ENCODE data around the gene FMN1. TPM values are rescaled to one million over a fixed set of nuclear protein-coding genes. Genes with fewer than 3 reads are reported as not detected.

Gene FMN1
- total and polyA plus RNA-seq, 7 donors = 3.0 to 19.9 (median 6.7) TPM

DNA sequence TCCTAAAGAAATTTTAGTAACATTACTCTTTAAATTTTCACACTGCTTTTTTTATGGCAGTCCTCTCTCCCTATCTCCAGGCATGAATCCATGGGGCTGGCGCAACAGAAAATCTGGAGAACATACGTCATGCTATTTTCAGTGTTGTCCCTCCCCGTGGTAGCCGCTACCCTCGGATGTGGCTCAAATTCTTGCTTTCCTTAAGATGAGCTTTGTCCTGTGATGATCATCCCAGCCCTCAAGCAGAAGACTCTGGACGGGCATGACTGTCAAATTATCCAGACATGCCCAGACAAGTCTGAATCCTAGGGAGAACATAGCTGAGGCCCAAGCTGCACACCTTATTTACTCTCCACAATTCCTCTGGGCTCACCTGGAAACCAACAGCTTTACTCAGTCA is 49.1 kb downstream of the FMN1 start:
- H3K27ac ChIP-seq = no peak overlapping the region
- intact Hi-C loops (cut with DNase I) = no loop called here
- 92 to 93% methylated on average over 6 of the region's 6 CpGs for WGBS, 2 donors
- no peak overlapping the region for H3K4me3 ChIP-seq
- no peaks in the 10 kb centered on the region for H3K27me3 ChIP-seq
- DNase-seq = no peak
- no peak for TF ChIP-seq EP300 (IDR thresholded peaks at IDR 0.05)
- no peak for TF ChIP-seq POLR2A (IDR thresholded peaks at IDR 0.05)
- H3K9me3 ChIP-seq = no peaks in the 10 kb centered on the region
- no peaks in the 10 kb centered on the region for H3K36me3 ChIP-seq
- H3K4me1 ChIP-seq = no peaks in the 10 kb centered on the region

DNA sequence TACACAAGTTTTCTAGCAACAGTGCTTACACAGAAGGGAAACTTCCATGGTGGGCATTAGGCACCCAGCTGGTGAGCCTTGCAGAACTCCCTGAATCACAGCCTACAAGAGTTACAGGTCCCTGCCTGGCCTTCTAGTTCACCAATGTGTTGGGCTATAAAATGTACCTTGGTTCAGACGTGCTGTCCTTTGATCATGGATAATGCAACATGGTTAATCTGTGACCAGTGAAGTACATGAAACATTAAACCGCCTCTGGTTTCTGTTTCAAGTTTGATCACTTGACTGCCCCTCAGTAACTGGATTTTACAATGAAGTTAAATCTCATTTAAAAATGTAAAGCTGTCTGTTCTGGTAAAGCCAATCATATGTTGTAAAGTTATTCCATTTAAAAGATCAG is 51.8 kb downstream of the FMN1 start:
- WGBS, 2 donors = 13 to 58% methylated on average over 2 of the region's 2 CpGs
- no peak for DNase-seq
- Histone ChIP-seq H3K9me3 (no peaks in the 10 kb centered on the region), H3K4me1 (no peaks in the 10 kb centered on the region), H3K4me3 (no peak overlapping the region), H3K27me3 (no peaks in the 10 kb centered on the region), H3K27ac (no peak overlapping the region), H3K36me3 (no peaks in the 10 kb centered on the region)
- intact Hi-C loops (cut with DNase I) = no loop called here
- TF ChIP-seq EP300 (IDR thresholded peaks at IDR 0.05) (no peak), POLR2AphosphoS5 (IDR thresholded peaks at IDR 0.05) (no peak), POLR2A (IDR thresholded peaks at IDR 0.05) (no peak)
- TF ChIP-seq, protein P1, sequence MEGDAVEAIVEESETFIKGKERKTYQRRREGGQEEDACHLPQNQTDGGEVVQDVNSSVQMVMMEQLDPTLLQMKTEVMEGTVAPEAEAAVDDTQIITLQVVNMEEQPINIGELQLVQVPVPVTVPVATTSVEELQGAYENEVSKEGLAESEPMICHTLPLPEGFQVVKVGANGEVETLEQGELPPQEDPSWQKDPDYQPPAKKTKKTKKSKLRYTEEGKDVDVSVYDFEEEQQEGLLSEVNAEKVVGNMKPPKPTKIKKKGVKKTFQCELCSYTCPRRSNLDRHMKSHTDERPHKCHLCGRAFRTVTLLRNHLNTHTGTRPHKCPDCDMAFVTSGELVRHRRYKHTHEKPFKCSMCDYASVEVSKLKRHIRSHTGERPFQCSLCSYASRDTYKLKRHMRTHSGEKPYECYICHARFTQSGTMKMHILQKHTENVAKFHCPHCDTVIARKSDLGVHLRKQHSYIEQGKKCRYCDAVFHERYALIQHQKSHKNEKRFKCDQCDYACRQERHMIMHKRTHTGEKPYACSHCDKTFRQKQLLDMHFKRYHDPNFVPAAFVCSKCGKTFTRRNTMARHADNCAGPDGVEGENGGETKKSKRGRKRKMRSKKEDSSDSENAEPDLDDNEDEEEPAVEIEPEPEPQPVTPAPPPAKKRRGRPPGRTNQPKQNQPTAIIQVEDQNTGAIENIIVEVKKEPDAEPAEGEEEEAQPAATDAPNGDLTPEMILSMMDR (IDR thresholded peaks at IDR 0.05) = no peak

DNA sequence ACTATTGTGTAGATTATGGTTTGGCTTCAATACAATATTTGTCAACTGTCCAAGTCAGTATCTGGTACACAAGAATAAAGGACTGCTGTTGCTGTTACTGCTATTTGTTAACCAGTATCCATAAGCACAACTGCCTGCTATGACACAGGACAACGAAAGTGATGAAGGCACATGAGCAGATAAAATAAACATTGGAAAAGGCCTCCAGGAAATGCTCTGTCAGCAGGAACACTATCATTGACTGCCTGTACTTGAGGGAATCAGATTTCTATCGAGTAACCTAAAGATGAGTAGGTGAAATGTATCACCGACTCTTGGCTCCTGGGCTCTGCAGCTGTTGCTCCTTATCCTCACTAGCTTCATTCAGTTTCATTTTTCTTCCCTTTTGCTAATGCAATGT is 56.5 kb downstream of the FMN1 start:
- 53 to 66% methylated on average over 3 of the region's 3 CpGs for WGBS, 2 donors
- intact Hi-C loops (cut with DNase I) = no loop called here
- no peak for DNase-seq
- TF ChIP-seq, protein P1 (IDR thresholded peaks at IDR 0.05) = no peak
- no peak for TF ChIP-seq POLR2A (IDR thresholded peaks at IDR 0.05)
- TF ChIP-seq EP300 (IDR thresholded peaks at IDR 0.05) = no peak
- H3K9me3 ChIP-seq = no peaks in the 10 kb centered on the region
- H3K36me3 ChIP-seq = no peaks in the 10 kb centered on the region
- H3K4me1 ChIP-seq = peaks cover 0 to 13% (median 5%) of the 10 kb centered on the region in 4 donors
- H3K27me3 ChIP-seq = no peaks in the 10 kb centered on the region
- H3K4me3 ChIP-seq = no peak overlapping the region
- no peak overlapping the region for H3K27ac ChIP-seq

DNA sequence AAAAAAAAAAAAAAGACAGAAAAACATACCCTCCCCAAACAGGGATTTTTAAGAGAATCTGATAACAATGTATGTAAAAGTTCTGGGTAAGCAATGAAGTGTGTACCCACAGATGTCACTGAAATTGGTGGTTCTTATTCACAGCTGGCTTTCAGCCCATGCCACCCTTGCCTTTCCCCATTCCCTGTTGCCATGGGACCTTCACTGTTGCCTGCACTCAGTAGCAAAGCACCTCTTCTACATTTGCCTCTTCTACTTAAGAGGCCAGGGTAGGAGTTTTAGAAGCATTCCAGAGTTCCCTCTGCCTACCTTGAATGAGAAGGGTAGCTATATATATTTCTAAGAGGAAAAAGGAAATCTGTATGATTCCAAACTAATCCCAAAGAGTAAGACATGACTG is 57.4 kb downstream of the FMN1 start:
- no peaks in the 10 kb centered on the region for H3K9me3 ChIP-seq
- intact Hi-C loops (cut with DNase I) = no loop called here
- H3K36me3 ChIP-seq = no peaks in the 10 kb centered on the region
- H3K4me1 ChIP-seq = peaks cover 0 to 13% (median 5%) of the 10 kb centered on the region in 4 donors
- no peak overlapping the region for H3K4me3 ChIP-seq
- DNase-seq = no peak
- H3K27me3 ChIP-seq = no peaks in the 10 kb centered on the region
- TF ChIP-seq POLR2AphosphoS5 (IDR thresholded peaks at IDR 0.05) = no peak
- no peak for TF ChIP-seq EP300 (IDR thresholded peaks at IDR 0.05)
- TF ChIP-seq, protein P1 (IDR thresholded peaks at IDR 0.05) = no peak
- no peak for TF ChIP-seq POLR2A (IDR thresholded peaks at IDR 0.05)
- H3K27ac ChIP-seq = no peak overlapping the region

DNA sequence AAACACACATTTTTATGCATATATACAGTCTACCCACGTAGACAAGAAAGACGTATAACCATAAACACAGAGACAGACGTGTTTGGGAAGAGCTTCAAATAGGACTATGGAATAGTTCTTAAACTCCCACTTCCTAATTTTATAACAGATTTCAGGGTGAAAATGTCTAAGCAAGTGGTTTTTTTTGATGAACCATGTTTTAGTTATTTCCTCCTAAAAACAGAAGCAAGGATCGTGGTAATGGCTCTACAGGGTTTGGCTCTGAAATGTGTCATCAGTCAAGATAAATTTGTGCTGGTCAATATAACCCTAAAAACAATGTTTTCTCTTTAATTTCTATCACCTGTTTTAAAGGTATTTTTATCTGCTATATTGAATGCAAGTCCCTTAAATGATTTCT is 58.2 kb downstream of the FMN1 start:
- H3K9me3 ChIP-seq = no peaks in the 10 kb centered on the region
- H3K4me3 ChIP-seq = no peak overlapping the region
- 39 to 43% methylated on average over 4 of the region's 4 CpGs for WGBS, 2 donors
- no peaks in the 10 kb centered on the region for H3K27me3 ChIP-seq
- intact Hi-C loops (cut with DNase I) = no loop called here
- no peak for DNase-seq
- H3K36me3 ChIP-seq = no peaks in the 10 kb centered on the region
- TF ChIP-seq POLR2A (IDR thresholded peaks at IDR 0.05) (no peak), EP300 (IDR thresholded peaks at IDR 0.05) (no peak), POLR2AphosphoS5 (IDR thresholded peaks at IDR 0.05) (no peak)
- TF ChIP-seq, protein P1 (IDR thresholded peaks at IDR 0.05) = no peak
- H3K27ac ChIP-seq = no peak overlapping the region
- peaks cover 0 to 13% (median 5%) of the 10 kb centered on the region in 4 donors for H3K4me1 ChIP-seq
